ENCODE results near the gene GJB2.

DNA sequence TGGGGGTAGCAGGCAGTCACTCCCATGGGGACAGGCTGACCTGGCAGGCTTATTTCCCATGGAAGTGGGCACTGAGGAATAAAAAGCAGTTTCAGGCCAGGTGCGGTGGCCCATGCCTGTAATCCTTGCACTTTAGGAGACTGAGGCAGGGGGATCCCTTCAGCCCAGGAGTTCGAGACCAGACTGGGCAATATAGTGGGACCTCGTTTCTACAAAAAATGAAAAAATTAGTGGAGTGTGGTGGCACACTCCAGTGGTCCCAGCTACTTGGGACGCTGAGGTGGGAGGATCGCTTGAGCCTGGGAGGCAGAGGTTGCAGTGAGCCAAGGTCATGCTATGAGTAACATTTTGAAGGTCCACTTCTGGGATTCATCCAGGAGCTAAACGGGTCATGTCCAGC lies 6.0 kb downstream of the GJB2 start:
- TF ChIP-seq, protein P1, sequence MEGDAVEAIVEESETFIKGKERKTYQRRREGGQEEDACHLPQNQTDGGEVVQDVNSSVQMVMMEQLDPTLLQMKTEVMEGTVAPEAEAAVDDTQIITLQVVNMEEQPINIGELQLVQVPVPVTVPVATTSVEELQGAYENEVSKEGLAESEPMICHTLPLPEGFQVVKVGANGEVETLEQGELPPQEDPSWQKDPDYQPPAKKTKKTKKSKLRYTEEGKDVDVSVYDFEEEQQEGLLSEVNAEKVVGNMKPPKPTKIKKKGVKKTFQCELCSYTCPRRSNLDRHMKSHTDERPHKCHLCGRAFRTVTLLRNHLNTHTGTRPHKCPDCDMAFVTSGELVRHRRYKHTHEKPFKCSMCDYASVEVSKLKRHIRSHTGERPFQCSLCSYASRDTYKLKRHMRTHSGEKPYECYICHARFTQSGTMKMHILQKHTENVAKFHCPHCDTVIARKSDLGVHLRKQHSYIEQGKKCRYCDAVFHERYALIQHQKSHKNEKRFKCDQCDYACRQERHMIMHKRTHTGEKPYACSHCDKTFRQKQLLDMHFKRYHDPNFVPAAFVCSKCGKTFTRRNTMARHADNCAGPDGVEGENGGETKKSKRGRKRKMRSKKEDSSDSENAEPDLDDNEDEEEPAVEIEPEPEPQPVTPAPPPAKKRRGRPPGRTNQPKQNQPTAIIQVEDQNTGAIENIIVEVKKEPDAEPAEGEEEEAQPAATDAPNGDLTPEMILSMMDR (IDR thresholded peaks at IDR 0.05) = no peak
- no peak for TF ChIP-seq POLR2A (IDR thresholded peaks at IDR 0.05)

Measured in esophagus squamous epithelium (tissue), 4 donors.